ENCODE measurements around the gene NAXE. TPM values are rescaled to one million over a fixed set of nuclear protein-coding genes. Genes with fewer than 3 reads are reported as not detected.
"Not testable (repeated sequence)": the region's sequence is repeated elsewhere in the genome, so short reads cannot be mapped to it uniquely, and the experiment has no call there.

The NAXE gene
- total RNA-seq, 1 donor from 2014 or later, result 85.3 TPM

- Histone ChIP-seq H3K4me3 (no peak overlapping the region), H3K4me1 (peaks cover 0 to 3% of the 10 kb centered on the region in 2 donors), H3K27ac (no peak overlapping the region), H3K27me3 (no peaks in the 10 kb centered on the region), H3K36me3 (no peaks in the 10 kb centered on the region), H3K9me3 (no peaks in the 10 kb centered on the region)
- intact Hi-C loops (cut with DNase I), result loop anchor here (1.0 kb wide), 2 partner anchors 23 to 72 kb away; no protein-coding TSS in a partner anchor
- no peak for DNase-seq (ENCODE audit: low spot score in 2 of 2)
- TF ChIP-seq, protein P1, sequence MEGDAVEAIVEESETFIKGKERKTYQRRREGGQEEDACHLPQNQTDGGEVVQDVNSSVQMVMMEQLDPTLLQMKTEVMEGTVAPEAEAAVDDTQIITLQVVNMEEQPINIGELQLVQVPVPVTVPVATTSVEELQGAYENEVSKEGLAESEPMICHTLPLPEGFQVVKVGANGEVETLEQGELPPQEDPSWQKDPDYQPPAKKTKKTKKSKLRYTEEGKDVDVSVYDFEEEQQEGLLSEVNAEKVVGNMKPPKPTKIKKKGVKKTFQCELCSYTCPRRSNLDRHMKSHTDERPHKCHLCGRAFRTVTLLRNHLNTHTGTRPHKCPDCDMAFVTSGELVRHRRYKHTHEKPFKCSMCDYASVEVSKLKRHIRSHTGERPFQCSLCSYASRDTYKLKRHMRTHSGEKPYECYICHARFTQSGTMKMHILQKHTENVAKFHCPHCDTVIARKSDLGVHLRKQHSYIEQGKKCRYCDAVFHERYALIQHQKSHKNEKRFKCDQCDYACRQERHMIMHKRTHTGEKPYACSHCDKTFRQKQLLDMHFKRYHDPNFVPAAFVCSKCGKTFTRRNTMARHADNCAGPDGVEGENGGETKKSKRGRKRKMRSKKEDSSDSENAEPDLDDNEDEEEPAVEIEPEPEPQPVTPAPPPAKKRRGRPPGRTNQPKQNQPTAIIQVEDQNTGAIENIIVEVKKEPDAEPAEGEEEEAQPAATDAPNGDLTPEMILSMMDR (IDR thresholded peaks at IDR 0.05), result no peak
Observed at GRCh38 chr1:156584813-156585212, 6.8 kb upstream of the NAXE start.

GRCh38 chr1:156586323-156586722 is 5.3 kb upstream of the NAXE start:
- no peaks in the 10 kb centered on the region for H3K27me3 ChIP-seq
- TF ChIP-seq, protein P1 (IDR thresholded peaks at IDR 0.05), result no peak
- intact Hi-C loops (cut with DNase I), result no loop called here

GRCh38 chr1:156586892-156587477 is 4.6 kb upstream of the NAXE start:
- H3K27ac ChIP-seq, result no peak overlapping the region
- no peaks in the 10 kb centered on the region for H3K9me3 ChIP-seq
- intact Hi-C loops (cut with DNase I), result no loop called here
- H3K27me3 ChIP-seq, result no peaks in the 10 kb centered on the region
- H3K36me3 ChIP-seq, result no peaks in the 10 kb centered on the region
- DNase-seq (ENCODE audit: low spot score in 2 of 2), result no peak
- H3K4me3 ChIP-seq, result no peak overlapping the region
- TF ChIP-seq, protein P1 (IDR thresholded peaks at IDR 0.05), result no peak
- peaks cover 2 to 7% of the 10 kb centered on the region in 2 donors for H3K4me1 ChIP-seq

More at GRCh38 chr1:156586323-156586722, 5.3 kb upstream of the NAXE start:
- H3K9me3 ChIP-seq, result no peaks in the 10 kb centered on the region
- no peak for DNase-seq (ENCODE audit: low spot score in 2 of 2)
- no peaks in the 10 kb centered on the region for H3K36me3 ChIP-seq
- H3K4me3 ChIP-seq, result no peak overlapping the region
- H3K4me1 ChIP-seq, result peaks cover 0 to 5% of the 10 kb centered on the region in 2 donors
- no peak overlapping the region for H3K27ac ChIP-seq

GRCh38 chr1:156587927-156588326 is 3.6 kb upstream of the NAXE start:
- H3K36me3 ChIP-seq; H3K9me3 ChIP-seq; H3K4me3 ChIP-seq; H3K27me3 ChIP-seq; H3K27ac ChIP-seq; DNase-seq (ENCODE audit: low spot score in 2 of 2); intact Hi-C loops (cut with DNase I): not testable (repeated sequence)
- peaks cover 4 to 12% of the 10 kb centered on the region in 2 donors for H3K4me1 ChIP-seq

DNA sequence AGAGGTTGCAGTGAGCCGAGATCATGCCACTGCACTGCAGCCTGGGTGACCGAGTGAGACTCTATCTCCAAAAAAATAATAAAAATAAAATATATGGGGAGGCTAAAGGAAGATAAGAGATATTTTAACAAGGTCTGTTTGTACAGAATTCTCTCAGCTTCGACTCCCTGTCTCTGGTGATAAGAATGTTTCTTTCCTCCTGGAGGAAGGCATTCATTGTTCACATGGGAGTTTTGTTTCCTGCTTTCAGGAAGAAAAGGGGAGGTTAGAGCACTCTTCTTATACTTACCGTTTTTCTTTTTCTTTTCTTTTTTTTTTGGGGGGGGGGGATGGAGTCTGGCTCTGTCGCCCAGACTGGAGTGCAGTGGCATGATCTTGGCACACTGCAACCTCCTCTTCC is 2.0 kb upstream of the NAXE start:
- intact Hi-C loops (cut with DNase I), result no loop called here

More for the DNA sequence above, 2.0 kb upstream of the NAXE start:
- Histone ChIP-seq H3K36me3 (peaks cover 2 to 6% of the 10 kb centered on the region in 2 donors), H3K9me3 (no peaks in the 10 kb centered on the region), H3K4me3 (no peak overlapping the region), H3K27ac (no peak overlapping the region), H3K4me1 (peaks cover 4 to 10% of the 10 kb centered on the region in 2 donors), H3K27me3 (no peaks in the 10 kb centered on the region)
- DNase-seq (ENCODE audit: low spot score in 2 of 2), result no peak
- TF ChIP-seq, protein P1 (IDR thresholded peaks at IDR 0.05), result no peak
